GM12873 (cell line): ENCODE results near the gene FAM78B.
A peak's percentile ranks its signal among the peaks of the same experiment; 100 is the strongest.

Experiments
- CTCF ChIP-seq: IDR thresholded peaks from 2 replicates; pipeline ENCODE4 v1.5.1; 2012; ENCODE audit warnings: low read depth, mild to moderate bottlenecking, moderate library complexity, low read length, control low read depth; ENCODE audit not compliant: insufficient read depth; ENCODE audit errors: missing control alignments

Gene FAM78B

GRCh38 chr1:166174108-166174507 lies 7.3 kb upstream of the FAM78B start:
- TF ChIP-seq CTCF: no peak

DNA sequence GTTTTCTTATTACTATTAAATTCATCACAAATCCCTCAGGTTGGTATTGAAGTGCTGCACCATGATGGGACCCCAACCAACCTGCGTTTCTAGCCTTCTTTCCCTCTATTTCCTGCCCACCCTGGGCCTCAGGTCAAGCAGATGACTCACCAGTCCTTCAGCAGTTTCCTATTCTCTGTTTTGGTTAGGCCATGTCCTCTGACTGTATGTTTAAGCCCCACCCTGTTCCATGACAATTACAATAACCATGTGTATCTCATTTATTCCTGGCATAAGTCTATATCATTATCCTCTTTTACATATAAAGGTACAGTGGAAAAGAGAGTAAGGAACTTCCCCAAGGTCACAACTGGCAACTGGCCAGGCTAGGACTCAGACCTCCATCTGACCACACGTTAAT lies 5.3 kb upstream of the FAM78B start:
- no peak for TF ChIP-seq CTCF

- TF ChIP-seq CTCF: no peak
Measured at GRCh38 chr1:166170726-166171125, 3.9 kb upstream of the FAM78B start.

DNA sequence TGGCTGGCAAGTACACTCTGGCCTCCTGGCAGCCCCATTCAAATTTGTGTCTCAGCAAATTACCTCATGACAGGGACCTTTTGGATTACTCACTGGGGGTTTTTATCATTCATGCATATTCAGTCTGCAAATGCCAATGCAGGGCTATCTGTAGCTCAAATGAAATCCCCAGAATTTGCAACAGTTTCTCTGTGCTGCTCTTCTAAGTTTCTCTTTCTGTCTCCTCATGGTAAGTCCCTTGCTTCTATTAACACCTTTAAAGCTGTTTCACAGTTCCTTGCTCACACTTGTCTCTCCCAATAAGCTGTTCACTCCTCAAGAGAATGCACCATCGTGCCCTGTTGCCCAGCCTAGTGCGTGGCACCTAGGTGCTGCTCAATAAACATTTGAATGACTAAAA lies 3.3 kb upstream of the FAM78B start:
- TF ChIP-seq CTCF: no peak

- no peak for TF ChIP-seq CTCF
Measured at GRCh38 chr1:166169182-166169581, 2.4 kb upstream of the FAM78B start.

- TF ChIP-seq CTCF: peak; percentile 18
Measured at GRCh38 chr1:166167572-166167925, 748 bp upstream of the FAM78B start.

- TF ChIP-seq CTCF: no peak
Measured at GRCh38 chr1:166166329-166166697, 488 bp downstream of the FAM78B start.

DNA sequence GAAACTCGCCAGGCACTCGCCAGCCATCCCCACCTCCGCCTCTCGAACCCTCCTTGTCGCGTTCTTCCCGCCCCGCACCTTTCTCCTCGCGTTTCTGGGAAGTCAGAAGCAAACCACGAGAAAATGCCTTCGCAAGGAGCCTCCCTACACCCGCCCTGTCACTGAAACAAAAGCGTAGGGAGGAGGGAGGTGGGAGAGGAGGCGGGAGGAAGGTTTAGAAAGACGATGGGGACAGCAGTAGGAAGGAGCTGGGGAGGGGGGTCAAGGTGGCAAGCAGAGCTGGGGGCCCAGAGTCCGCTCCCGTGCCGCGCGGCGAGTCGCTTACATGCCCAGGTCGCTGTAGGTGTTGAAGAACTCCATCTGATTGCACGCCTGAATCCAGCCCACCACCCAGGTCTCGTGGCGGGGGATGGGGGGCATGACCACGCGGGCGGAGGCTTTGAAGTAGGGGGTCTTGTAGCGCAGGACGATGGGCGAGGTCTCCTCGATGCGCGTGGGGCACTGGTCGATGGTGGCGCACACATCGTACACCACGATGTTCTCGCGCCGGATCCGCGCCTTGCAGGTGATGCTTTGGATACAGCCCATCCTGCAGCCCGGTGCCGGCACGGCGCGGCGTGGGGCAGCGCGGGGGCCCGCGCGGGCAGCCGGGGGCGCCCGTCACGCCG lies 1.0 kb downstream of the FAM78B start:
- no peak for TF ChIP-seq CTCF
